Stimulated activated effector memory CD8-positive, alpha-beta T cell treated with anti-CD3 and anti-CD28 coated beads, Interleukin-12 subunit alpha, Interleukin-12 subunit beta, amount 100 ng/mL, for 72 hours (primary cell): ENCODE data around the gene CCDC187.

Experiments
- ATAC-seq: fragments of 150-1000 bp; cut with Tn5 transposase; 2 replicates; pipeline ENCODE4 v1.10.0; 2021
- DNase-seq, 2 donors: peaks; one replicate each; pipeline ENCODE4 v3.0.0; 2021 to 2022; ENCODE audit warnings: low spot score in 2 of 2
- H3K27ac Mint-ChIP-seq: one replicate; pipeline ENCODE4 v1.8.0; 2022; ENCODE audit warnings: mild to moderate bottlenecking, mixed read lengths
- H3K36me3 Mint-ChIP-seq: one replicate; pipeline ENCODE4 v1.8.0; 2022; ENCODE audit warnings: mild to moderate bottlenecking, mixed read lengths
- H3K4me1 Mint-ChIP-seq: one replicate; pipeline ENCODE4 v1.8.0; 2022; ENCODE audit warnings: mixed read lengths
- H3K4me3 Mint-ChIP-seq: one replicate; pipeline ENCODE4 v1.8.0; 2022; ENCODE audit warnings: mild to moderate bottlenecking, mixed read lengths
- H3K9me3 Mint-ChIP-seq: one replicate; pipeline ENCODE4 v1.8.0; 2022; ENCODE audit warnings: mixed read lengths

The CCDC187 gene

GRCh38 chr9:136258299-136258625 lies 45.6 kb downstream of the CCDC187 start:
- no peak for ATAC-seq
- no peak for DNase-seq
- no peaks in the 10 kb centered on the region for H3K36me3 Mint-ChIP-seq
- no peak overlapping the region for H3K4me3 Mint-ChIP-seq
- no peaks in the 10 kb centered on the region for H3K9me3 Mint-ChIP-seq
- no peak overlapping the region for H3K27ac Mint-ChIP-seq
- H3K4me1 Mint-ChIP-seq, result peaks cover 9% of the 10 kb centered on the region

GRCh38 chr9:136257381-136258298 lies 46.3 kb downstream of the CCDC187 start:
- no peak overlapping the region for H3K27ac Mint-ChIP-seq
- H3K4me1 Mint-ChIP-seq, result peaks cover 9% of the 10 kb centered on the region
- H3K9me3 Mint-ChIP-seq, result no peaks in the 10 kb centered on the region
- ATAC-seq (no peak), DNase-seq (no peak)
- no peaks in the 10 kb centered on the region for H3K36me3 Mint-ChIP-seq
- no peak overlapping the region for H3K4me3 Mint-ChIP-seq

DNA sequence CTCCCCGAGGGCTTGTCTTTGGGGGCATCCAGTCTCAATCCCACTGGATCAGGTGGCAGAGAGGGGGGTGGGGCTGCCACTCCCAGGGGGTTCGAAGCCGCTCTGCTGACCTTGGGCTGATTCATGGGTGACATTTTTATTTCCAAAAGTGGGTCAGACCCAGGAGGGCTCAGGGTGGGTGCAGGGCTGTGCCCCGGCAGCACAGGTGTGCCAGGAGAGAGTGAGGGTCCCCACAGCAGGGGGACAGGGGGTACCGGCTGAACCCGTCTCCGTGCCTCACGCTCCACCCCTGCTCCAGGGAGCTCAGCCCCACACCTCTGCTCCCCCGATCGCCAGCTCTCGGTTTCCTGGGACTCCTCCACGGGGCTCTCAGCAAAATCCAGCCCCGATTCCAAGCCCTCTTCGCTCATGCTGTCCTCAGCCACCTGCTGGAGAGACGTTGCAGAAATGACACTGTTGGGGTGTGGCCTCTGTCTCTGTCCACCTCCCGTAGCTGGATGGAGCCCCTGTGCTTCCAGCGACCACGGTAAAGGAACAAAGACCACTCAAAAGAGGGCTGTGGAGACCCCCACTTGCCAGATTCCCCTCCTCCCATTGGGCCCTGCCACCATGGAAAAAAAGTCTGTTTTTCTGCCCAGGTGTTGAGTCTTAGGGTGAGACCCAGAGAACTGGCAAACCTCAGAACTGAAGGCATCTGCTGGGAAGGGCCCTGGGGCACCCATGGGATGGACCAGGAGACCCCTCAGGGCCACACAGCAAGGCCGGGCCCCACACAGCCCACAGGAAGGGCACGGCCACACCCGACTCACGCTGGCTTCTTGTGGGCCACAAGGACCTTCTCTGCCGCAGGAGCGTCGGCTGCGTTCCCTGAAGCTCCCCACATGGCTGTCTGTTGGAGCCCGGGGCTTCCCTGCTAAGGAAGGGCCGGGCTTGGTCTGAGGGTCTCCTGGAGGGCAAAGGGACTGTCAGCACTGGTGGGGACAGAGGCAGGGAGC lies 47.7 kb downstream of the CCDC187 start:
- no peak overlapping the region for H3K27ac Mint-ChIP-seq
- DNase-seq (no peak), ATAC-seq (no peak)
- no peaks in the 10 kb centered on the region for H3K36me3 Mint-ChIP-seq
- H3K4me1 Mint-ChIP-seq, result peaks cover 9% of the 10 kb centered on the region
- H3K4me3 Mint-ChIP-seq, result no peak overlapping the region
- no peaks in the 10 kb centered on the region for H3K9me3 Mint-ChIP-seq

GRCh38 chr9:136255166-136255538 lies 48.7 kb downstream of the CCDC187 start:
- Mint-ChIP-seq H3K27ac (no peak overlapping the region), H3K4me1 (peaks cover 9% of the 10 kb centered on the region), H3K36me3 (no peaks in the 10 kb centered on the region), H3K9me3 (no peaks in the 10 kb centered on the region), H3K4me3 (no peak overlapping the region)
- ATAC-seq (peak; percentile 53), DNase-seq (no peak)

GRCh38 chr9:136254381-136255165 lies 49.3 kb downstream of the CCDC187 start:
- ATAC-seq (peak; percentile 3), DNase-seq (no peak)
- H3K27ac Mint-ChIP-seq, result no peak overlapping the region
- no peaks in the 10 kb centered on the region for H3K9me3 Mint-ChIP-seq
- no peak overlapping the region for H3K4me3 Mint-ChIP-seq
- H3K36me3 Mint-ChIP-seq, result no peaks in the 10 kb centered on the region
- H3K4me1 Mint-ChIP-seq, result peaks cover 9% of the 10 kb centered on the region

GRCh38 chr9:136253246-136254130 lies 50.4 kb downstream of the CCDC187 start:
- no peak overlapping the region for H3K4me3 Mint-ChIP-seq
- DNase-seq (no peak), ATAC-seq (no peak)
- no peak overlapping the region for H3K27ac Mint-ChIP-seq
- no peaks in the 10 kb centered on the region for H3K9me3 Mint-ChIP-seq
- peaks cover 9% of the 10 kb centered on the region for H3K4me1 Mint-ChIP-seq
- H3K36me3 Mint-ChIP-seq, result no peaks in the 10 kb centered on the region

- ATAC-seq, result no peak
- no peaks in the 10 kb centered on the region for H3K36me3 Mint-ChIP-seq
- H3K27ac Mint-ChIP-seq, result no peak overlapping the region
- no peak overlapping the region for H3K4me3 Mint-ChIP-seq
- H3K4me1 Mint-ChIP-seq, result peaks cover 9% of the 10 kb centered on the region
- DNase-seq, result no peak
- no peaks in the 10 kb centered on the region for H3K9me3 Mint-ChIP-seq
Measured at GRCh38 chr9:136252846-136253245, 51.0 kb downstream of the CCDC187 start.

DNA sequence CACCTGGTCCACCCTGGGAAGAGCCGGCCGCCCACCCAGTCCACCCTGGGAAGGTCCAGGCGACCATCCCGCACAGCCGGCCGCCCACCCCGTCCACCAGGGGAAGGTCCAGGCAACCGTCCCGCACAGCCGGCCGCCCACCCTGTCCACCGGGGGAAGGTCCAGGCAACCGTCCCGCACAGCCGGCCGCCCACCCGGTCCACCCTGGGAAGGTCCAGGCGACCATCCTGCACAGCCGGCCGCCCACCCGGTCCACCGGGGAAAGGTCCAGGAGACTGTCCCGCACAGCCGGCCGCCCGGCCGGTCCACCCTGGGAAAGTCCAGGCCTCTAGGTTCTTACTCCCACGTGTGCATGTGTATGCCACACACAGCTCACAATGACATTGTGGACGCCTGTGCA lies 51.6 kb downstream of the CCDC187 start:
- H3K4me1 Mint-ChIP-seq, result peaks cover 9% of the 10 kb centered on the region
- ATAC-seq (no peak), DNase-seq (no peak)
- H3K27ac Mint-ChIP-seq, result no peak overlapping the region
- H3K36me3 Mint-ChIP-seq, result no peaks in the 10 kb centered on the region
- no peaks in the 10 kb centered on the region for H3K9me3 Mint-ChIP-seq
- H3K4me3 Mint-ChIP-seq, result no peak overlapping the region

DNA sequence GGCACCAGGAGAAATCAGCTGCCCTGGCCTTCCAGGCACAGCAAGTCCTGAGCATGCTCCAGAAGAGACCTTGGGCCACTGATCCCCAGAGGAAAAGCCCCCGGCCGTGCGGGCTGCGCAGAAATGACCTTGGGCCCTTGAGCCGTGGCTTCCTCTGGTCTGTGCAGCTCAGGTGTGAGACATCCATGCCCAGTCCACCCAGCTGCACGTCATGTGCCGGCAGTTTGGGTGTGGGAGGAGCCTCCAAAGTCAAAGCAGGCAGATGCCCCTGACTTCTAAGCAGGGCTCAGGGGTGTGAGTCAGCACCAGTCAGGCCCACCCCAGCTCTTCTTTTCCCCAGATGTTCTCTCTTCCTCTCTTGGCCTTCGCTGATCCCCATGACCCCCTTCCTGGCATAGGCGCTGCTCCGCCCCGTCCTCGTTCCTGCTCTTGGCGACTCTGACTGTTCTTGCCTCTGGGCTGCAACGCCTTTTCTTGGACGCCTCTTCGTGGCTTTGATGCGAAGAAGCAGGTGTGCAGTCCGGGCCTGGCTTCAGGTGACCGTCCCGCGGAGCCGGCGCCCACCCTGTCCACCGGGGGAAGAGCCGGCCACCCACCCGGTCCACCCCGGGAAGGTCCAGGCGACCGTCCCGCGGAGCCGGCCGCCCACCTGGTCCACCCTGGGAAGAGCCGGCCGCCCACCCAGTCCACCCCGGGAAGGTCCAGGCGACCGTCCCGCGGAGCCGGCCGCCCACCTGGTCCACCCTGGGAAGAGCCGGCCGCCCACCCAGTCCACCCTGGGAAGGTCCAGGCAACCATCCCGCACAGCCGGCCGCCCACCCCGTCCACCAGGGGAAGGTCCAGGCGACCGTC lies 52.4 kb downstream of the CCDC187 start:
- DNase-seq (no peak), ATAC-seq (no peak)
- no peak overlapping the region for H3K27ac Mint-ChIP-seq
- no peaks in the 10 kb centered on the region for H3K36me3 Mint-ChIP-seq
- no peaks in the 10 kb centered on the region for H3K9me3 Mint-ChIP-seq
- peaks cover 9% of the 10 kb centered on the region for H3K4me1 Mint-ChIP-seq
- H3K4me3 Mint-ChIP-seq, result no peak overlapping the region

DNA sequence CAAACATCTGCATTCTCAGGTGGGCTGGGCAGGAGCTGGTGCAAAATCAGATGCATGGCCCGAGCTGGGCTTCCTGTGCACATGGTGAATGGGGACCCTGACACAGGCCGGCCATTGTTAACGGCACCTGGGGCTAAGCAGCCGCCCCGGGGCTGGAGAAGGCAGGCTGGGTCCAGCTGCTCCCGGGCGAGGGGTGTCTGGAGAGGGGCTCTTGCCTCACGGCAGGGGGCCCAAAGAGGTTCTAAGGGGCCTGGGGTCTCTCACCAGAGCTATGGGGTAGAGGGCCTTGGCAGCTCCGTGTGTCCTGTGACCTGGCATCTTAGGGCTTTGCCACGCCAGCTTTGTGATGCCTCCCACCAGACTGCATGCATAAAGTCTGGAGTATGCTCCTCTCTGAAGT lies 53.2 kb downstream of the CCDC187 start:
- no peak overlapping the region for H3K4me3 Mint-ChIP-seq
- no peaks in the 10 kb centered on the region for H3K9me3 Mint-ChIP-seq
- no peaks in the 10 kb centered on the region for H3K36me3 Mint-ChIP-seq
- no peak for DNase-seq
- ATAC-seq, result no peak
- peaks cover 9% of the 10 kb centered on the region for H3K4me1 Mint-ChIP-seq
- no peak overlapping the region for H3K27ac Mint-ChIP-seq

DNA sequence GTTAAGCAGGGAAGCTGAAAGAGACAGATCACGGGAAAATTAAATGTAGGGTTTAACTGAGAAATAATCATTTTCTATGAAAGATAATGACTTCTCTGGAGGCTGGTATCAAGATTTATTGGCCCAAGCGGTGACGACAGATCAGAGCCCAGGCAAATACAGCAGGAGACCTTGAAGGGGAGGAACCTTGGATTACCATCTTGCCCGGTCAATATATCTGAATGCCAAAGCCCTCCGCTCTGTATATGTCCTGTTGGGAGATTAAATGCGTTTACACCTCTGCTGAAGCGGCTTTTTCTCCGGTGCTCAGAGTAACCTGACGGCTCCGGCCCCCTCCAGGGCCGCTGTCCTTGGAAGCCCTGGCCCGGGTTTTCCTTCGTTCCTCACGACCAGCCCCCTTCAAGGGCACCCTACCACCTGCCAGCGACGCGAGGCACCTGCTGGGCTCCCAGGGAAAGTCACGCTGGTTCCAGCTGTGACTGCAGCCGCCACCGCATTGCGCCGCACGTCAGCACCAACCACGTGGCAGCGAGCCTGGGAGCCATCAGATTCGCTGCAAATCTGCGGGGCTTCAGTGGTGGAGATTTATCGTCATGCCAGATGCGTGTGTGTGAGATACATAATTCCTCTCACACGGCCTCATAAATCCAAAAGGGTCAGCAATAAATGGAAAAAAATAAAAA lies 53.9 kb downstream of the CCDC187 start:
- no peaks in the 10 kb centered on the region for H3K9me3 Mint-ChIP-seq
- peaks cover 4% of the 10 kb centered on the region for H3K4me1 Mint-ChIP-seq
- no peak for ATAC-seq
- H3K27ac Mint-ChIP-seq, result no peak overlapping the region
- H3K36me3 Mint-ChIP-seq, result peaks cover 1% of the 10 kb centered on the region
- H3K4me3 Mint-ChIP-seq, result no peak overlapping the region
- no peak for DNase-seq

GRCh38 chr9:136248951-136249876 lies 54.7 kb downstream of the CCDC187 start:
- ATAC-seq (no peak), DNase-seq (no peak)
- no peak overlapping the region for H3K4me3 Mint-ChIP-seq
- peaks cover 7% of the 10 kb centered on the region for H3K36me3 Mint-ChIP-seq
- no peaks in the 10 kb centered on the region for H3K9me3 Mint-ChIP-seq
- H3K4me1 Mint-ChIP-seq, result peaks cover 9% of the 10 kb centered on the region
- H3K27ac Mint-ChIP-seq, result no peak overlapping the region
